Panc1 (cell line): ENCODE measurements around the gene RASSF4. TPM values are rescaled to one million over a fixed set of nuclear protein-coding genes. Genes with fewer than 3 reads are reported as not detected.

Experiments used
- ATAC-seq: fragments of 200-7000 bp; cut with Tn5 transposase; 2 replicates; pipeline ENCODE4 v1.9.1; 2020; ENCODE audit warnings: mild to moderate bottlenecking, moderate library complexity
- BruUV-seq: library from RNA; stranded (reverse); fragments of 400-500 nt; replicated peaks from 2 replicates; lab custom pipeline; 2021; lab: Mats Ljungman, UMichigan
- CTCF ChIA-PET: fragments of 300-600 bp; sonication (Branson Sonifier 250); formaldehyde crosslinking; loops from one replicate; lab custom pipeline; 2022; ENCODE audit warnings: antibody characterized with exemption; lab: Charles Lee
- POLR2A ChIA-PET: fragments of 300-600 bp; sonication (Branson Sonifier 250); formaldehyde crosslinking; loops from one replicate; lab custom pipeline; 2022; ENCODE audit warnings: antibody characterized with exemption; lab: Charles Lee
- DNase-seq: peaks from one replicate; pipeline ENCODE4 v3.0.0-alpha.2; 2010; ENCODE audit warnings: low read depth, low spot score
- H3K27ac ChIP-seq: 2 replicates; pipeline ENCODE4 v1.5.1; 2011; ENCODE audit warnings: mild to moderate bottlenecking, low read length, inconsistent platforms
- H3K27me3 ChIP-seq: fragments of 200-500 bp; sonication (Bioruptor generic); 2 replicates; pipeline ENCODE4 v1.6.0; 2014; ENCODE audit warnings: low read length, inconsistent platforms; ENCODE audit not compliant: control insufficient read depth, insufficient read depth
- H3K36me3 ChIP-seq: fragments of 200-500 bp; sonication (Bioruptor generic); 2 replicates; pipeline ENCODE4 v1.5.1; 2014; ENCODE audit warnings: inconsistent platforms, mild to moderate bottlenecking, low read length, moderate library complexity; ENCODE audit not compliant: control insufficient read depth, insufficient read depth
- H3K4me1 ChIP-seq: 2 replicates; pipeline ENCODE4 v1.5.1; 2011; ENCODE audit warnings: inconsistent platforms, mild to moderate bottlenecking, low read length, moderate library complexity; ENCODE audit not compliant: control insufficient read depth, insufficient read depth
- H3K4me3 ChIP-seq, 2 experiments: 2 replicates each; pipeline ENCODE4 v1.5.1; 2011 to 2012; ENCODE audit warnings: low read depth in 2 of 2, low read length in 2 of 2, mild to moderate bottlenecking in 2 of 2, inconsistent platforms in 1 of 2, moderate library complexity in 1 of 2
- H3K9me3 ChIP-seq: fragments of 200-500 bp; sonication (Bioruptor generic); 2 replicates; pipeline ENCODE4 v1.5.1; 2014; ENCODE audit warnings: low read depth, mild to moderate bottlenecking, inconsistent platforms, low read length, moderate library complexity; ENCODE audit not compliant: control insufficient read depth, insufficient read depth
- POLR2AphosphoS5 ChIP-seq: IDR thresholded peaks from 2 replicates; pipeline ENCODE4 v1.6.1; 2012; ENCODE audit warnings: mild to moderate bottlenecking, low read depth, low read length, moderate library complexity
- SIN3A ChIP-seq: IDR thresholded peaks from 2 replicates; pipeline ENCODE4 v1.6.1; 2012; ENCODE audit warnings: low read depth, mild to moderate bottlenecking, low read length, moderate library complexity, borderline replicate concordance; ENCODE audit not compliant: insufficient read depth
- TCF7L2 ChIP-seq: IDR thresholded peaks from 2 replicates; pipeline ENCODE4 v1.6.1; 2011; ENCODE audit warnings: mild to moderate bottlenecking, low read depth, low read length, inconsistent platforms
- in situ Hi-C: cut with HindIII; loops from 2 replicates; pipeline ENCODE4 v1.10.0; 2016; ENCODE audit warnings: low sequenced_read_pairs, low pct_unique_long_range_greater_than_20kb
- intact Hi-C: fragments of 100-400 bp; cut with micrococcal nuclease; formaldehyde crosslinking; loops from one replicate; pipeline ENCODE4 v1.10.0; 2022; ENCODE audit not compliant: unreplicated experiment
- total RNA-seq: library from RNA; stranded (reverse); gene quantifications from one replicate; pipeline ENCODE4 v1.2.1, GENCODE V29; 2021; ENCODE audit not compliant: unreplicated experiment
- TF ChIP-seq, protein P1 (sequence below): fragments of 450-650 bp; IDR thresholded peaks from 2 replicates; pipeline ENCODE4 v1.5.1; 2017; ENCODE audit warnings: mild to moderate bottlenecking
- TF ChIP-seq, protein P2 (sequence below), 2 experiments: IDR thresholded peaks; 2 replicates each; pipeline ENCODE4 v1.6.1; 2011 to 2012; ENCODE audit warnings: low read depth in 2 of 2, control low read depth in 1 of 2, low read length in 1 of 2, mild to moderate bottlenecking in 1 of 2, moderate library complexity in 1 of 2; ENCODE audit not compliant: insufficient read depth in 1 of 2

Gene RASSF4
- total RNA-seq, 1 experiment from 2014 or later: 13.9 TPM

DNA sequence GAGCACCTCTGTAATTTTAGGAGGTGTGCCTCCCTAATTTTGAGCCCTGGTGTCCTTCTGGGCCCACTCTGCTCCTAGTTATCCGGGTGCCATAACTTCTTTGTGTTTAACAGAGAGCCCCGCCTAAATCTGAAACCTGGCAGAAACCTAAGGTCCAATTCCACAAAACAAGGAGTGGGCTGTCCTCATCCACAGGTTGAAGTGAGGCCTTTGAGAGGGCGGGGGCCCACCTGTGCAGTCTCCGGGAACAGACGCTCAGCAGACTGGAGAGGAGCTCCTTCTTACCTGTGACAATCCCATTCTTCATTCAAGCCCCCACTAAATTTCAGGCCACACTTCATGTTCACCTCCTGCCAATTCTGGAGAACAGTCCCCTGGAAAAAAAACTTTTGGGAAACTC is 37.6 kb upstream of the RASSF4 start:
- intact Hi-C loops: no loop called here
- TF ChIP-seq SIN3A (no peak), TCF7L2 (no peak), POLR2AphosphoS5 (no peak)
- TF ChIP-seq, protein P1, sequence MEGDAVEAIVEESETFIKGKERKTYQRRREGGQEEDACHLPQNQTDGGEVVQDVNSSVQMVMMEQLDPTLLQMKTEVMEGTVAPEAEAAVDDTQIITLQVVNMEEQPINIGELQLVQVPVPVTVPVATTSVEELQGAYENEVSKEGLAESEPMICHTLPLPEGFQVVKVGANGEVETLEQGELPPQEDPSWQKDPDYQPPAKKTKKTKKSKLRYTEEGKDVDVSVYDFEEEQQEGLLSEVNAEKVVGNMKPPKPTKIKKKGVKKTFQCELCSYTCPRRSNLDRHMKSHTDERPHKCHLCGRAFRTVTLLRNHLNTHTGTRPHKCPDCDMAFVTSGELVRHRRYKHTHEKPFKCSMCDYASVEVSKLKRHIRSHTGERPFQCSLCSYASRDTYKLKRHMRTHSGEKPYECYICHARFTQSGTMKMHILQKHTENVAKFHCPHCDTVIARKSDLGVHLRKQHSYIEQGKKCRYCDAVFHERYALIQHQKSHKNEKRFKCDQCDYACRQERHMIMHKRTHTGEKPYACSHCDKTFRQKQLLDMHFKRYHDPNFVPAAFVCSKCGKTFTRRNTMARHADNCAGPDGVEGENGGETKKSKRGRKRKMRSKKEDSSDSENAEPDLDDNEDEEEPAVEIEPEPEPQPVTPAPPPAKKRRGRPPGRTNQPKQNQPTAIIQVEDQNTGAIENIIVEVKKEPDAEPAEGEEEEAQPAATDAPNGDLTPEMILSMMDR: no peak
- TF ChIP-seq, protein P2, sequence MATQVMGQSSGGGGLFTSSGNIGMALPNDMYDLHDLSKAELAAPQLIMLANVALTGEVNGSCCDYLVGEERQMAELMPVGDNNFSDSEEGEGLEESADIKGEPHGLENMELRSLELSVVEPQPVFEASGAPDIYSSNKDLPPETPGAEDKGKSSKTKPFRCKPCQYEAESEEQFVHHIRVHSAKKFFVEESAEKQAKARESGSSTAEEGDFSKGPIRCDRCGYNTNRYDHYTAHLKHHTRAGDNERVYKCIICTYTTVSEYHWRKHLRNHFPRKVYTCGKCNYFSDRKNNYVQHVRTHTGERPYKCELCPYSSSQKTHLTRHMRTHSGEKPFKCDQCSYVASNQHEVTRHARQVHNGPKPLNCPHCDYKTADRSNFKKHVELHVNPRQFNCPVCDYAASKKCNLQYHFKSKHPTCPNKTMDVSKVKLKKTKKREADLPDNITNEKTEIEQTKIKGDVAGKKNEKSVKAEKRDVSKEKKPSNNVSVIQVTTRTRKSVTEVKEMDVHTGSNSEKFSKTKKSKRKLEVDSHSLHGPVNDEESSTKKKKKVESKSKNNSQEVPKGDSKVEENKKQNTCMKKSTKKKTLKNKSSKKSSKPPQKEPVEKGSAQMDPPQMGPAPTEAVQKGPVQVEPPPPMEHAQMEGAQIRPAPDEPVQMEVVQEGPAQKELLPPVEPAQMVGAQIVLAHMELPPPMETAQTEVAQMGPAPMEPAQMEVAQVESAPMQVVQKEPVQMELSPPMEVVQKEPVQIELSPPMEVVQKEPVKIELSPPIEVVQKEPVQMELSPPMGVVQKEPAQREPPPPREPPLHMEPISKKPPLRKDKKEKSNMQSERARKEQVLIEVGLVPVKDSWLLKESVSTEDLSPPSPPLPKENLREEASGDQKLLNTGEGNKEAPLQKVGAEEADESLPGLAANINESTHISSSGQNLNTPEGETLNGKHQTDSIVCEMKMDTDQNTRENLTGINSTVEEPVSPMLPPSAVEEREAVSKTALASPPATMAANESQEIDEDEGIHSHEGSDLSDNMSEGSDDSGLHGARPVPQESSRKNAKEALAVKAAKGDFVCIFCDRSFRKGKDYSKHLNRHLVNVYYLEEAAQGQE (IDR thresholded peaks at IDR 0.05; ENCODE audit: insufficient read depth in 1 of 2, low read depth in 2 of 2, low read length in 1 of 2): no peak
- no TSS peak for BruUV-seq
- Histone ChIP-seq H3K27ac (no peak overlapping the region), H3K27me3 (peaks cover 5% of the 10 kb centered on the region), H3K36me3 (no peaks in the 10 kb centered on the region), H3K4me3 (no peak overlapping the region), H3K9me3 (no peaks in the 10 kb centered on the region), H3K4me1 (no peaks in the 10 kb centered on the region)
- ATAC-seq (no peak), DNase-seq (no peak)
- POLR2A ChIA-PET: no interaction called here
- CTCF ChIA-PET: no interaction called here
- in situ Hi-C loops: no loop called here

DNA sequence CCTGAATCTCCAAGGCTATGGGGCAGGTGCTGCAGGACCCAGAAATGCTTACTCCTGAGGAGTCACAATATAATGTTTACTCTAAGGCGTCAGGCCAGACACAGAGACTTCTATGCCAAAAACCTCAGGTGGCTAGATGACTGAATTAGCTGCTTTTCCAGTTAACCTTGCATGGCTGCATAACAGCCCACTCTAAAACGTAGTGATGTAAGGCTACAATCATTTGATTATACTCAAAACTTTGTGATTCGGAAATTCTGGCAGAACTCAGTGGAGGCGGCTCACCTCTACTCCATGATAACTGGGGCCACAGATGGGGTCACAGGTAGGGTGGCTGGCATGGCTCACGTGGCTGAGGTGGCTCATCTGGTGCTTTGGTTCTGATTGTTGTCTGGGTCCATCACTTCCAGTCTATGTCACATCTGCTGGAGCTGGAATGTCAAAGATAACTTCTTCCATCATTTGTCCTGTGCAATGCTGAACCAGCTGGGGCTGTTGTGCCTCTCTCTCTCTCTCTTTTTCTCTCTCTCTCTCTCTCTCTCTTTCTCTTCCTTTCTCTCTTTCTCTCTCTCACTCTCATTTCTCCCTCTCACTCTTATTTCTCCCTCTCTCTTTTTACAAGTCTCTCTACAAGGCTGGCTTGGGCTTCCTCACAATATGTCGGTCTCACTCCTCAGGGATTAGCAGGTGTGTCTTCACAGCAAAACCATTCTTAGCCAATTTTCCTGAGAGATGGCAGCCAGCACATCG is 36.6 kb upstream of the RASSF4 start:
- TF ChIP-seq SIN3A (no peak), POLR2AphosphoS5 (no peak), TCF7L2 (no peak)
- TF ChIP-seq, protein P2 (IDR thresholded peaks at IDR 0.05; ENCODE audit: insufficient read depth in 1 of 2, low read depth in 2 of 2, low read length in 1 of 2): no peak
- TF ChIP-seq, protein P1: no peak
- Histone ChIP-seq H3K27me3 (peaks cover 5% of the 10 kb centered on the region), H3K27ac (no peak overlapping the region), H3K9me3 (no peaks in the 10 kb centered on the region), H3K4me3 (no peak overlapping the region), H3K4me1 (no peaks in the 10 kb centered on the region), H3K36me3 (no peaks in the 10 kb centered on the region)
- BruUV-seq: no TSS peak
- intact Hi-C loops: no loop called here
- ChIA-PET POLR2A (no interaction called here), CTCF (no interaction called here)
- ATAC-seq (no peak), DNase-seq (no peak)
- in situ Hi-C loops: no loop called here
